ENCODE data around the gene ADNP. TPM values are rescaled to one million over a fixed set of nuclear protein-coding genes. Genes with fewer than 3 reads are reported as not detected.

ADNP gene
- total and polyA plus RNA-seq, 2 of the 13 experiments (the other 11 are each of a cell fraction or from before 2014, with no cell fraction given): 21.0 to 21.5 TPM

DNA sequence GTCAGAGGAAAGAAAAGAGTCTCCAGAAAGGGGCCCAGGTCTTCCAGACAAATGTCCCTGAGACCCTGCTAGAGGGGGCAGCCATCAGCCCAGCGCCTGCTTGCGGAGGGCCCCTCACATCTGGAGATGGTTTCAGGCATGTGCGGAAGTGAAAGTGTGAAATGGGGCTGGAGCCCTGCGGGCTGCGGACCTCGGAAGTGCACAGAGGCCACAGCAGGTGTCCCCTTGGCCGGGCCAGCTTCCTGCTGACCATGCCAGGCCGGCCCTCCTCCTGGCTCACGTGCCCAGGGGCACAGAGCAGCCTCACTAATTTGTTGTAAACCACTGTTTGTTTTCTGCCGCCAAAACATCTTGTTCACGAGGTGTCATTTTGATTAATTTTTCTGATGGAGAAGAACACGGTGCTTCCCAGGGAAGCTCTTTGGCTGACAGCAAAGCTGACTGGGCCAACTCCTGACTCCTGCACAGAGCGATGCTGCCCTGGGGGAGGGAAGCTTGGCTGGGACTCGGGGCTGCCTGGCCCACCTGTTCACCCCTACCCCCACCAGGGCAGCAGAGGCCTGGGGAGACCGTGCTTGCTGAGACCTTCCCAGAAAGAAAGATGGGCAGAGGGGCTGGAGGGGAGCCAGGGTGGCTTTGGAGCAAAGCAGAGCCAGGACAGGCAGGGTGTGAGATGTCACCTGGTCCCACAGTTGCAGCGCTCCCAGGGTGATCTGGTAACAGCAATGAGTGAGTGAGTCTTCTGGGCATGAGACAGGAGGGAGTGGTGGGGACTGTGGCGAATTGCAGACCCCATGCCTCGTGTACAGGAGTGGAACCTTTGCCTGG, 82.2 kb downstream of the ADNP start (continued):
- TF ChIP-seq PHF20 (CRISPR knock-in tag; IDR thresholded peaks at IDR 0.05): 0 out of 2 replicates have a peak, but pooled peaks have one; percentile 14
- TF ChIP-seq, protein P1, sequence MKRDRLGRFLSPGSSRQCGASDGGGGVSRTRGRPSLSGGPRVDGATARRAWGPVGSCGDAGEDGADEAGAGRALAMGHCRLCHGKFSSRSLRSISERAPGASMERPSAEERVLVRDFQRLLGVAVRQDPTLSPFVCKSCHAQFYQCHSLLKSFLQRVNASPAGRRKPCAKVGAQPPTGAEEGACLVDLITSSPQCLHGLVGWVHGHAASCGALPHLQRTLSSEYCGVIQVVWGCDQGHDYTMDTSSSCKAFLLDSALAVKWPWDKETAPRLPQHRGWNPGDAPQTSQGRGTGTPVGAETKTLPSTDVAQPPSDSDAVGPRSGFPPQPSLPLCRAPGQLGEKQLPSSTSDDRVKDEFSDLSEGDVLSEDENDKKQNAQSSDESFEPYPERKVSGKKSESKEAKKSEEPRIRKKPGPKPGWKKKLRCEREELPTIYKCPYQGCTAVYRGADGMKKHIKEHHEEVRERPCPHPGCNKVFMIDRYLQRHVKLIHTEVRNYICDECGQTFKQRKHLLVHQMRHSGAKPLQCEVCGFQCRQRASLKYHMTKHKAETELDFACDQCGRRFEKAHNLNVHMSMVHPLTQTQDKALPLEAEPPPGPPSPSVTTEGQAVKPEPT (CRISPR knock-in tag; IDR thresholded peaks at IDR 0.05; ENCODE audit: low read depth): no peak
- peak; percentile 60; the same call in 1 of the 2 replicates for TF ChIP-seq ZFP90 (CRISPR knock-in tag; IDR thresholded peaks at IDR 0.05; ENCODE audit: borderline replicate concordance)
- TF ChIP-seq THAP11 (CRISPR knock-in tag; IDR thresholded peaks at IDR 0.05): no peak
- peak; percentile 23 for TF ChIP-seq HNRNPLL (IDR thresholded peaks at IDR 0.05; ENCODE audit: low read depth, low read length, poor library complexity, severe bottlenecking)
- TF ChIP-seq, protein P2, sequence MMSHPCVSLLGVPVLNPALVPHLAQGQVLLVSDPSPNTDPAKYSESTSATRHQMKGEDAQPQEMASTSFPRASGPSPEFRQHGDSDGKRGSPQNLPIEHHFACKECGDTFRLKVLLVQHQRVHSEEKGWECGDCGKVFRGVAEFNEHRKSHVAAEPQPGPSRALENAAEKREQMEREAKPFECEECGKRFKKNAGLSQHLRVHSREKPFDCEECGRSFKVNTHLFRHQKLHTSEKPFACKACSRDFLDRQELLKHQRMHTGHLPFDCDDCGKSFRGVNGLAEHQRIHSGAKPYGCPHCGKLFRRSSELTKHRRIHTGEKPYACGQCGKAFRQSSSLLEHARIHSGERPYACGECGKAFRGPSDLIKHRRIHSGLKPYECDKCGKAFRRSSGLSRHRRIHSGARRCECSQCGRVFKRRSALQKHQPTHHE (CRISPR knock-in tag; IDR thresholded peaks at IDR 0.05; ENCODE audit: borderline replicate concordance): no peak
- TF ChIP-seq BHLHE40 (IDR thresholded peaks at IDR 0.05; ENCODE audit: low read length): peak; percentile 54
- TF ChIP-seq, protein P3, sequence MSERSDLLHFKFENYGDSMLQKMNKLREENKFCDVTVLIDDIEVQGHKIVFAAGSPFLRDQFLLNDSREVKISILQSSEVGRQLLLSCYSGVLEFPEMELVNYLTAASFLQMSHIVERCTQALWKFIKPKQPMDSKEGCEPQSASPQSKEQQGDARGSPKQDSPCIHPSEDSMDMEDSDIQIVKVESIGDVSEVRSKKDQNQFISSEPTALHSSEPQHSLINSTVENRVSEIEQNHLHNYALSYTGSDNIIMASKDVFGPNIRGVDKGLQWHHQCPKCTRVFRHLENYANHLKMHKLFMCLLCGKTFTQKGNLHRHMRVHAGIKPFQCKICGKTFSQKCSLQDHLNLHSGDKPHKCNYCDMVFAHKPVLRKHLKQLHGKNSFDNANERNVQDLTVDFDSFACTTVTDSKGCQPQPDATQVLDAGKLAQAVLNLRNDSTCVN (CRISPR knock-in tag; IDR thresholded peaks at IDR 0.05; ENCODE audit: borderline replicate concordance): 0 out of 2 replicates have a peak, but pooled peaks have one; percentile 8
- TF ChIP-seq NKX3-1 (CRISPR knock-in tag; IDR thresholded peaks at IDR 0.05): no peak
- TF ChIP-seq, protein P4, sequence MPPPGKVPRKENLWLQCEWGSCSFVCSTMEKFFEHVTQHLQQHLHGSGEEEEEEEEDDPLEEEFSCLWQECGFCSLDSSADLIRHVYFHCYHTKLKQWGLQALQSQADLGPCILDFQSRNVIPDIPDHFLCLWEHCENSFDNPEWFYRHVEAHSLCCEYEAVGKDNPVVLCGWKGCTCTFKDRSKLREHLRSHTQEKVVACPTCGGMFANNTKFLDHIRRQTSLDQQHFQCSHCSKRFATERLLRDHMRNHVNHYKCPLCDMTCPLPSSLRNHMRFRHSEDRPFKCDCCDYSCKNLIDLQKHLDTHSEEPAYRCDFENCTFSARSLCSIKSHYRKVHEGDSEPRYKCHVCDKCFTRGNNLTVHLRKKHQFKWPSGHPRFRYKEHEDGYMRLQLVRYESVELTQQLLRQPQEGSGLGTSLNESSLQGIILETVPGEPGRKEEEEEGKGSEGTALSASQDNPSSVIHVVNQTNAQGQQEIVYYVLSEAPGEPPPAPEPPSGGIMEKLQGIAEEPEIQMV (CRISPR knock-in tag; IDR thresholded peaks at IDR 0.05; ENCODE audit: low read depth): 0 out of 2 replicates have a peak, but pooled peaks have one; percentile 33

All from HepG2 (cell line).